ENCODE data around the gene ARHGEF26. TPM values are rescaled to one million over a fixed set of nuclear protein-coding genes. Genes with fewer than 3 reads are reported as not detected.

Gene ARHGEF26
- total RNA-seq, 2 experiments from 2014 or later = 0.08 TPM; not detected in 1

DNA sequence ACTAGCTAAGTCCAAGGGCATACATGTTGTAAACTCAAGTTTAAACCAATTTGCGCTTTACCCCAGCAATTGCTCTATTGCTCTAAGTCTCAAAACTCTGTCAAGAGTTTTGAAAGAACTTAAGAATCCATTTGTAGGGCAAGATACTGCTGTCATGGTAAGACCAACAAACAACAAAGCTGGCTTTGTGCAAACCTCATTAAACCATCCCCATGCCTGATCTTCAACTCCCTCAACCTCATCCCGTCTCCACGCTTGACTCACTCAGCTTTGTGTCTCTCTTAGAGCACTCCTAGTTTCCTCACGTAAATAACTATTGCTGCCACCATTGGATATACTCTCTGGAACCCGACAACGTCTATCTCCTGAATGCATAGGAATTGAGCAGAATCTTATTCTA, 20.6 kb upstream of the ARHGEF26 start:
- Histone ChIP-seq H3K9me3 (ENCODE audit: control insufficient read depth in 1 of 2, insufficient read depth in 1 of 2, low read length in 2 of 2) (no peaks in the 10 kb centered on the region), H3K4me3 (ENCODE audit: low read length) (no peak overlapping the region), H3K4me1 (ENCODE audit: insufficient read depth, low read length) (no peaks in the 10 kb centered on the region), H3K36me3 (ENCODE audit: insufficient read depth, low read length) (no peaks in the 10 kb centered on the region), H3K27ac (ENCODE audit: low read depth in 1 of 2, low read length in 2 of 2) (no peak overlapping the region), H3K27me3 (ENCODE audit: control insufficient read depth in 1 of 2, insufficient read depth in 2 of 2, low read length in 2 of 2) (no peaks in the 10 kb centered on the region)
- DNase-seq (no peak), ATAC-seq (ENCODE audit: poor library complexity) (no peak)
- no peaks in the 10 kb centered on the region for H3K9me3 Mint-ChIP-seq
- ChIA-PET CTCF (no interaction called here), POLR2A (no interaction called here)
- no peaks in the 10 kb centered on the region for H3K36me3 Mint-ChIP-seq (ENCODE audit: low read depth)
- intact Hi-C loops (cut with DNase I, micrococcal nuclease) = no loop called here
- H3K4me3 Mint-ChIP-seq = no peak overlapping the region
- peaks cover 4% of the 10 kb centered on the region for H3K27me3 Mint-ChIP-seq
- no peaks in the 10 kb centered on the region for H3K4me1 Mint-ChIP-seq (ENCODE audit: low read depth)
- TF ChIP-seq, protein P1, sequence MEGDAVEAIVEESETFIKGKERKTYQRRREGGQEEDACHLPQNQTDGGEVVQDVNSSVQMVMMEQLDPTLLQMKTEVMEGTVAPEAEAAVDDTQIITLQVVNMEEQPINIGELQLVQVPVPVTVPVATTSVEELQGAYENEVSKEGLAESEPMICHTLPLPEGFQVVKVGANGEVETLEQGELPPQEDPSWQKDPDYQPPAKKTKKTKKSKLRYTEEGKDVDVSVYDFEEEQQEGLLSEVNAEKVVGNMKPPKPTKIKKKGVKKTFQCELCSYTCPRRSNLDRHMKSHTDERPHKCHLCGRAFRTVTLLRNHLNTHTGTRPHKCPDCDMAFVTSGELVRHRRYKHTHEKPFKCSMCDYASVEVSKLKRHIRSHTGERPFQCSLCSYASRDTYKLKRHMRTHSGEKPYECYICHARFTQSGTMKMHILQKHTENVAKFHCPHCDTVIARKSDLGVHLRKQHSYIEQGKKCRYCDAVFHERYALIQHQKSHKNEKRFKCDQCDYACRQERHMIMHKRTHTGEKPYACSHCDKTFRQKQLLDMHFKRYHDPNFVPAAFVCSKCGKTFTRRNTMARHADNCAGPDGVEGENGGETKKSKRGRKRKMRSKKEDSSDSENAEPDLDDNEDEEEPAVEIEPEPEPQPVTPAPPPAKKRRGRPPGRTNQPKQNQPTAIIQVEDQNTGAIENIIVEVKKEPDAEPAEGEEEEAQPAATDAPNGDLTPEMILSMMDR (IDR thresholded peaks at IDR 0.05) = no peak
- H3K27ac Mint-ChIP-seq = no peak overlapping the region

DNA sequence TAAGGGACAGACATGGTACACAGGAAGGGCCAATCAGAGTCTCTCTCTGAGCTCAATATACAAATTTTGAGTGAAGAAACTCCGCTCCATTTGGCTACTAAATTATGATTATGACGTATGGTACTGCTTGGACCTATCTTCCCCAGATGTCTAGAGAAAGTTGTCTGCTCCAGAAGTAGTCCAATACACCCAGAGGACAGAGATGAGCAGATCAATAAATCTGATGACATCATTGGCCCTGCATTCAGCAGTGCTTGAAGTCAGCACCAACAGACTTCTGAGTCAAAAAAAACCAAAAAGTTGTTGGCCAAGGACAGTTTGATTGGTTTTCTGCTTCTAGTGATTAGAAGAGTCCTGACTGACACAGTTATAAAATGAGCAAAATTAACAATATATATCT, 19.9 kb upstream of the ARHGEF26 start:
- Mint-ChIP-seq H3K4me1 (ENCODE audit: low read depth) (no peaks in the 10 kb centered on the region), H3K9me3 (no peaks in the 10 kb centered on the region), H3K36me3 (ENCODE audit: low read depth) (no peaks in the 10 kb centered on the region), H3K27me3 (peaks cover 4% of the 10 kb centered on the region), H3K27ac (no peak overlapping the region), H3K4me3 (no peak overlapping the region)
- DNase-seq = no peak
- Histone ChIP-seq H3K9me3 (ENCODE audit: control insufficient read depth in 1 of 2, insufficient read depth in 1 of 2, low read length in 2 of 2) (no peaks in the 10 kb centered on the region), H3K27ac (ENCODE audit: low read depth in 1 of 2, low read length in 2 of 2) (no peak overlapping the region), H3K4me3 (ENCODE audit: low read length) (no peak overlapping the region), H3K4me1 (ENCODE audit: insufficient read depth, low read length) (no peaks in the 10 kb centered on the region), H3K36me3 (ENCODE audit: insufficient read depth, low read length) (no peaks in the 10 kb centered on the region), H3K27me3 (ENCODE audit: control insufficient read depth in 1 of 2, insufficient read depth in 2 of 2, low read length in 2 of 2) (no peaks in the 10 kb centered on the region)
- CTCF ChIA-PET = no interaction called here
- POLR2A ChIA-PET = no interaction called here
- intact Hi-C loops (cut with DNase I, micrococcal nuclease) = no loop called here
- no peak for ATAC-seq (ENCODE audit: poor library complexity)
- TF ChIP-seq, protein P1 (IDR thresholded peaks at IDR 0.05) = no peak

DNA sequence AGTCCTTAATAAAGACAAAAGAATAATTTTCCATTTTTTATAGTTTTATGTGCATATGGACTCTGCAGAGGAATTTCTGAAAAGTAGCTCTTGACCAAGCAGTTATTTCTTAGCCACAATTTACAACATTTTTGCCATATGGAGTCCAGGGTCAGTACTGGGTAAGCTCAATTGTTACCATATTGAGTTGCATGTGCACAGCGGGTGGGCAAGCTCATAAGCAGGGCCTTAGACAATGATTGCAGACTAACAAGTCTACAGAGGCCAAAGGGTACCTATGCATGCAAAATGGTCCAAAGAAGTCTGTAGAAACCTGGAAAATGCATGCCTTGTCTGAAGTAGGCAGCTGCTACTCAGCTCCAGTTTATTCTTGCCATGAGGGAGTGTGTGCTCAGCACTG, 19.0 kb upstream of the ARHGEF26 start:
- Histone ChIP-seq H3K4me3 (ENCODE audit: low read length) (no peak overlapping the region), H3K9me3 (ENCODE audit: control insufficient read depth in 1 of 2, insufficient read depth in 1 of 2, low read length in 2 of 2) (no peaks in the 10 kb centered on the region), H3K27me3 (ENCODE audit: control insufficient read depth in 1 of 2, insufficient read depth in 2 of 2, low read length in 2 of 2) (no peaks in the 10 kb centered on the region), H3K36me3 (ENCODE audit: insufficient read depth, low read length) (no peaks in the 10 kb centered on the region), H3K27ac (ENCODE audit: low read depth in 1 of 2, low read length in 2 of 2) (no peak overlapping the region), H3K4me1 (ENCODE audit: insufficient read depth, low read length) (no peaks in the 10 kb centered on the region)
- H3K27ac Mint-ChIP-seq = no peak overlapping the region
- CTCF ChIA-PET = no interaction called here
- no peak for DNase-seq
- H3K36me3 Mint-ChIP-seq (ENCODE audit: low read depth) = no peaks in the 10 kb centered on the region
- H3K27me3 Mint-ChIP-seq = peaks cover 4% of the 10 kb centered on the region
- POLR2A ChIA-PET = no interaction called here
- H3K9me3 Mint-ChIP-seq = no peaks in the 10 kb centered on the region
- TF ChIP-seq, protein P1 (IDR thresholded peaks at IDR 0.05) = no peak
- no peaks in the 10 kb centered on the region for H3K4me1 Mint-ChIP-seq (ENCODE audit: low read depth)
- H3K4me3 Mint-ChIP-seq = no peak overlapping the region
- intact Hi-C loops (cut with DNase I, micrococcal nuclease) = no loop called here
- no peak for ATAC-seq (ENCODE audit: poor library complexity)

All from CD4-positive, alpha-beta T cell (primary cell).